Measurements from ENCODE around the gene C4orf50.

Gene C4orf50

GRCh38 chr4:5991405-5991804 is 26.8 kb downstream of the C4orf50 start:
- DNase-seq, result no peak

- DNase-seq, result no peak
These were observed 27.6 kb downstream of the C4orf50 start for GRCh38 chr4:5990446-5991160.

- DNase-seq, result no peak
These were observed 28.7 kb downstream of the C4orf50 start for GRCh38 chr4:5989236-5990225.

- DNase-seq, result no peak
These were observed 30.0 kb downstream of the C4orf50 start for GRCh38 chr4:5988086-5988845.

- no peak for DNase-seq
These were observed 33.4 kb downstream of the C4orf50 start for GRCh38 chr4:5984843-5985242.

- no peak for DNase-seq
These were observed 35.9 kb downstream of the C4orf50 start for GRCh38 chr4:5982156-5982973.

GRCh38 chr4:5980436-5981155 is 37.6 kb downstream of the C4orf50 start:
- no peak for DNase-seq

- no peak for DNase-seq
These were observed 38.2 kb downstream of the C4orf50 start for GRCh38 chr4:5979981-5980380.

GRCh38 chr4:5976921-5977320 is 41.3 kb downstream of the C4orf50 start:
- DNase-seq, result no peak

GRCh38 chr4:5976431-5976830 is 41.8 kb downstream of the C4orf50 start:
- no peak for DNase-seq

GRCh38 chr4:5974321-5974720 is 43.9 kb downstream of the C4orf50 start:
- DNase-seq, result no peak

- DNase-seq, result no peak
These were observed 44.6 kb downstream of the C4orf50 start for GRCh38 chr4:5973486-5974220.

GRCh38 chr4:5973033-5973432 is 45.2 kb downstream of the C4orf50 start:
- DNase-seq, result no peak

- DNase-seq, result no peak
These were observed 45.7 kb downstream of the C4orf50 start for GRCh38 chr4:5972571-5972970.

GRCh38 chr4:5971078-5971450 is 47.2 kb downstream of the C4orf50 start:
- no peak for DNase-seq

- no peak for DNase-seq
These were observed 47.7 kb downstream of the C4orf50 start for GRCh38 chr4:5970381-5971077.

GRCh38 chr4:5969777-5970176 is 48.5 kb downstream of the C4orf50 start:
- no peak for DNase-seq

GRCh38 chr4:5969336-5969735 is 48.9 kb downstream of the C4orf50 start:
- no peak for DNase-seq

- DNase-seq, result no peak
These were observed 50.0 kb downstream of the C4orf50 start for GRCh38 chr4:5968246-5968645.

GRCh38 chr4:5967783-5968182 is 50.4 kb downstream of the C4orf50 start:
- no peak for DNase-seq
